HG03442 (cell line): ENCODE data around the gene PAPPA.

Source experiments
- ATAC-seq: cut with Tn5 transposase; IDR thresholded peaks from one replicate; pipeline ENCODE4 v1.9.1; 2021; ENCODE audit warnings: mild to moderate bottlenecking, moderate library complexity; ENCODE audit not compliant: unreplicated experiment

The PAPPA gene

GRCh38 chr9:116336133-116336862 is 182.7 kb downstream of the PAPPA start:
- no peak for ATAC-seq

DNA sequence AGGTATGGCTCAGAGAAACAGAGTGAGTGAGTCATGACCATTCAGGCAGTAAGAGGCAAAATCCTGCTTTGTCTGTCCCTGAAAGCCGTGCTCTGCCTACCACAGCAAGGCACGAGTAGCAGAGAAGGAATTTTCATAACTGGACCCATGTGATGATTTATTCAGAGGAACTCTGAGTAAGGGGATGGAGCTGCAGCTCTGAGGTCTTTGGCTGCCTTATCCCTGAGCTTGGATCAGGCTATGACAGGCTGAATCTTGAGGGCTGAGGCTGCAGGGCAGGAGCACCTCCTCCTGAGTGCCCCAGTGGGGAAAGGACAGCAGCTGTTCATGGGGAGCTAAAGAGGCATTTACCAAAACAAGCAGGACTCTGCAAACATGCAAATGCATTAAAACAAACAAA is 183.4 kb downstream of the PAPPA start:
- no peak for ATAC-seq

- ATAC-seq = no peak
These were observed 186.7 kb downstream of the PAPPA start for GRCh38 chr9:116340270-116340669.

- no peak for ATAC-seq
These were observed 188.5 kb downstream of the PAPPA start for GRCh38 chr9:116342061-116342460.

GRCh38 chr9:116342941-116343340 is 189.3 kb downstream of the PAPPA start:
- no peak for ATAC-seq

DNA sequence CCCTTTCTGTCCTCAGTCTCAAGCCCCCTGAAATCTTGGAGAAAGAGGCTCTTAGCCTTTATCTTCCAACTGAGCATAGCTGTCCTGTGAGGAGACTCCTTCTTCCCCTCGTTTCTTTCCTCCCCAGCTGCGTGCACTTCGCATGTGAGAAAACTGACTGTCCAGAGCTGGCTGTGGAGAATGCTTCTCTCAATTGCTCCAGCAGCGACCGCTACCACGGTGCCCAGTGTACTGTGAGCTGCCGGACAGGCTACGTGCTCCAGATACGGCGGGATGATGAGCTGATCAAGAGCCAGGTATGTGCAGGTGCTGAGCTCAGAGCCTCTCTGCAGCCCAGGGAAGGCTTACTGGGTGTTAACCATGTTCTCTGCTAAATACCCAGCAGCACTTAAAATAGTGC is 190.8 kb downstream of the PAPPA start:
- no peak for ATAC-seq

- no peak for ATAC-seq
These were observed 191.8 kb downstream of the PAPPA start for GRCh38 chr9:116345393-116345792.

GRCh38 chr9:116345817-116346216 is 192.2 kb downstream of the PAPPA start:
- no peak for ATAC-seq

DNA sequence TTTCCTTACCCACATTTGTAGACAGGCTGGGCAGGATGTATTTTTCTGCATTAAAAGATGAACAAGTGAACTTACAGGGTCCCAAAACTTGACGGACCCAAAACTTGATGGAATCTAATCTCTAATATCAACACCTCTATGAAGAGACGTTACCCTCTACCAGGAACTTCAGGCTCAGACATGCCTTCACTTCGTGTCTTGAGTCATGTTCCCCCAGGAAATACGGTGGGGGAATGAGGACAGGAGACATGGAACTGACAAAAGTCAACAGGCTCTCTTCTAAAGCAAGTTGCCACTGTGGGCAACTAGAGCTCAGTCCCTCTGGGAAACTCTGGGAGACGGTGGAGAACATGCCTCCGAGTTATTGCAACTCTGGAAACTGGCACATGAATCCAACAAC is 196.1 kb downstream of the PAPPA start:
- ATAC-seq = no peak

DNA sequence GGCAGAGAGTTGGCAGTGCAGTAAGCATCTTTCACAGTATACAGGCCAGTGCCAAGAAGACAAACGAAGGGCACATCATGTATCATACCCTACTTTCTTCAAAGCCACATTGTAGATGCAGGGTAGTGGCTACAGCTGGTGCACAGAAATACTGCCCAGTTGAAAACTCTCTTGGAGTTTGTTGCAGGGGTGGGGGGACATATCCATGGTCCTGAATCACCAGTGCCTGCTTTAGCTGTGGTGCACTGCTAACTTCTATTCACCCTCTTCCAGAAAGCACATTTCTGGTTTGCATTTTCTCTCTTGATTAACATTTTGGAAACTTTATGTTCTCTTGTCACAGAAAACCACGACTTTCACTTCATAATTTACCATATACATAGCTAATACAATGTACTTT is 196.6 kb downstream of the PAPPA start:
- ATAC-seq = no peak

DNA sequence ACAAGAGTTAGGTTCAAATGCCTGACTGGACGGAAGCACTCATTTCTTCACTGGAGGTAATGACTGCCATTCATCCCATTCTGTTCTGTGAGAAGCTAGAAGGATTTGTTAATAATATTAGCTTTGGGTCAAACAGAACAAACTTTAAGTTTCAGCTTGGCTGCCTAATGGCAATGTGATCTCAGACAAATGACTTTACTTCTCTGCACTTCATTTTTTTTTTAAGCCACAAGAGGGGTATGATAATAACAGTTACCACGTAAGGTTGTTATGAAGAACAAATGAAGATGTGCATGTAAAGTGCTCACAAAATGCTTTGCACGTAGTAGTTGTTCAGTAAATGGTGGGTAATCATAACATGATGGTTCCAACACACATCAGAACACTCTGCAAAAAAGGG is 199.4 kb downstream of the PAPPA start:
- ATAC-seq = no peak

- no peak for ATAC-seq
These were observed 201.7 kb downstream of the PAPPA start for GRCh38 chr9:116355153-116355921.

- no peak for ATAC-seq
These were observed 204.7 kb downstream of the PAPPA start for GRCh38 chr9:116358251-116358650.

GRCh38 chr9:116360016-116360415 is 206.4 kb downstream of the PAPPA start:
- no peak for ATAC-seq

- no peak for ATAC-seq
These were observed 207.4 kb downstream of the PAPPA start for GRCh38 chr9:116360989-116361388.

DNA sequence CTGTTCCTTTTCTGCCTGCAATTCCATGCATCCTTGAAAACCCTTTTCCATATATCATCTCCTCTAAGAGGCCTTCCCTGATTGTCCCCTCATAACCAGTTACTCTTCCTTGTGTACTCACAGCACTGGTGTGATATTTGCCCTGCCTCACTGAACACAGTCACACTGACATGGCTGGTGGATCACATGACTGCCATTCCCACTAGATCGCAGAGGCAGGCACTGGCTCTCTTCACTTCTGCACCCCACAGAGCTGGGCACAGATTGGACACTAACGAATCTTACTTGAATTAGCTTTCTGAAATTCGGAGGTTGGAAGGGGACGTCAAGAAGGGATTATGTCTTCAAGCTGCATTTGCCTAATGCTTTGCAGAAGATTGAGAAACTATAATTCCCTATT is 208.0 kb downstream of the PAPPA start:
- ATAC-seq = no peak

- ATAC-seq = no peak
These were observed 208.9 kb downstream of the PAPPA start for GRCh38 chr9:116362493-116362892.

- no peak for ATAC-seq
These were observed 211.5 kb downstream of the PAPPA start for GRCh38 chr9:116365056-116365471.

- no peak for ATAC-seq
These were observed 212.7 kb downstream of the PAPPA start for GRCh38 chr9:116366241-116366640.

- ATAC-seq = no peak
These were observed 215.1 kb downstream of the PAPPA start for GRCh38 chr9:116368680-116369079.

- ATAC-seq = no peak
These were observed 216.1 kb downstream of the PAPPA start for GRCh38 chr9:116369706-116370105.

GRCh38 chr9:116370556-116370955 is 217.0 kb downstream of the PAPPA start:
- ATAC-seq = no peak
